Loucy (cell line): ENCODE measurements around the gene URI1.

ENCODE experiments used
- EZH2phosphoT487 ChIP-seq: fragments of 200-600 bp; IDR thresholded peaks from 2 replicates; pipeline ENCODE4 v1.6.1; 2018; ENCODE audit warnings: antibody characterized with exemption, mild to moderate bottlenecking, moderate library complexity, borderline replicate concordance
- TF ChIP-seq, protein P1 (sequence below): fragments of 200-600 bp; sonication (generic); conservative IDR thresholded peaks from 2 replicates; pipeline ENCODE4 v1.5.1; 2014; ENCODE audit warnings: mild to moderate bottlenecking, antibody characterized with exemption, low read length

DNA sequence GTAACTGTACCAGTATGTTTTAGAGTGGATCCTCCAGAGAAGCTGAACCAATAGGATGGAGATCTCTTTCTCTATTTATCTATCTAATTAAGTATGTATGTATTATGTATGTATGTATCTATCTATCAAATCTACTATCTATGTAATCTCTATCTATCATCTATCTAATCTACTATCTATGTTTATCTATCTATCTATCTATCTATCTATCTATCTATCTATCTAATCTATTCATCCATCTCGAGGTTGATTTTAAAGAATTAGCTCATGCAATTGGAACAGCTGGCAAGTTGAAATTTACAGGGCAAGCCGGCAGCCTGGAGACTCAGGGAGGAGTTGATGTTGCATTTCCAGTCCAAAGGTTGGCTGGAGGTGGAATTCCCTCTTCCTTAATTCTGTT lies 112.2 kb downstream of the URI1 start:
- TF ChIP-seq, protein P1, sequence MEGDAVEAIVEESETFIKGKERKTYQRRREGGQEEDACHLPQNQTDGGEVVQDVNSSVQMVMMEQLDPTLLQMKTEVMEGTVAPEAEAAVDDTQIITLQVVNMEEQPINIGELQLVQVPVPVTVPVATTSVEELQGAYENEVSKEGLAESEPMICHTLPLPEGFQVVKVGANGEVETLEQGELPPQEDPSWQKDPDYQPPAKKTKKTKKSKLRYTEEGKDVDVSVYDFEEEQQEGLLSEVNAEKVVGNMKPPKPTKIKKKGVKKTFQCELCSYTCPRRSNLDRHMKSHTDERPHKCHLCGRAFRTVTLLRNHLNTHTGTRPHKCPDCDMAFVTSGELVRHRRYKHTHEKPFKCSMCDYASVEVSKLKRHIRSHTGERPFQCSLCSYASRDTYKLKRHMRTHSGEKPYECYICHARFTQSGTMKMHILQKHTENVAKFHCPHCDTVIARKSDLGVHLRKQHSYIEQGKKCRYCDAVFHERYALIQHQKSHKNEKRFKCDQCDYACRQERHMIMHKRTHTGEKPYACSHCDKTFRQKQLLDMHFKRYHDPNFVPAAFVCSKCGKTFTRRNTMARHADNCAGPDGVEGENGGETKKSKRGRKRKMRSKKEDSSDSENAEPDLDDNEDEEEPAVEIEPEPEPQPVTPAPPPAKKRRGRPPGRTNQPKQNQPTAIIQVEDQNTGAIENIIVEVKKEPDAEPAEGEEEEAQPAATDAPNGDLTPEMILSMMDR: no peak
- no peak for TF ChIP-seq EZH2phosphoT487
